GM21381 (cell line): ENCODE data around the gene DNAJC13.
"Not testable (repeated sequence)": the region's sequence is repeated elsewhere in the genome, so short reads cannot be mapped to it uniquely, and the experiment has no call there.

Experiments
- ATAC-seq: cut with Tn5 transposase; IDR thresholded peaks from one replicate; pipeline ENCODE4 v1.9.1; 2021; ENCODE audit warnings: mild to moderate bottlenecking, moderate library complexity; ENCODE audit not compliant: unreplicated experiment

The DNAJC13 gene

DNA sequence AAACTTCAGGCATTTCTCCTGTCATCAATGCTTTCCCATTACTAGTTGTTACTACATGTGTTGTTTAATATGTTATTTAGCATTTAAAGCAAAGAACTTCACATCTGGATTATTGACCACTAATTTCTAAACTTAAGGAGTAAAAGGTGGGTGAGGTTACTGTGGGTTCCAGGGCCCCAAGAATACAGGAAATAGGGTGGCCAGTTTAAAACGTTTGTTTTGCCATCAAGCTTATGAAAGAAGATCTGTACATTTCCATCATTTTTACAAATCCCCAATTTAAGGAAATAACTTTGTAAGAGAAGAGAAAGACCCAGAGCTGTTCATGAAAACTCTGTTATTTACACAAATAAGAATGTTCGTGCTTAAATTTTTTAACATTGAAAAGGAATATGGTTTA lies 125.3 kb downstream of the DNAJC13 start:
- ATAC-seq: no peak

DNA sequence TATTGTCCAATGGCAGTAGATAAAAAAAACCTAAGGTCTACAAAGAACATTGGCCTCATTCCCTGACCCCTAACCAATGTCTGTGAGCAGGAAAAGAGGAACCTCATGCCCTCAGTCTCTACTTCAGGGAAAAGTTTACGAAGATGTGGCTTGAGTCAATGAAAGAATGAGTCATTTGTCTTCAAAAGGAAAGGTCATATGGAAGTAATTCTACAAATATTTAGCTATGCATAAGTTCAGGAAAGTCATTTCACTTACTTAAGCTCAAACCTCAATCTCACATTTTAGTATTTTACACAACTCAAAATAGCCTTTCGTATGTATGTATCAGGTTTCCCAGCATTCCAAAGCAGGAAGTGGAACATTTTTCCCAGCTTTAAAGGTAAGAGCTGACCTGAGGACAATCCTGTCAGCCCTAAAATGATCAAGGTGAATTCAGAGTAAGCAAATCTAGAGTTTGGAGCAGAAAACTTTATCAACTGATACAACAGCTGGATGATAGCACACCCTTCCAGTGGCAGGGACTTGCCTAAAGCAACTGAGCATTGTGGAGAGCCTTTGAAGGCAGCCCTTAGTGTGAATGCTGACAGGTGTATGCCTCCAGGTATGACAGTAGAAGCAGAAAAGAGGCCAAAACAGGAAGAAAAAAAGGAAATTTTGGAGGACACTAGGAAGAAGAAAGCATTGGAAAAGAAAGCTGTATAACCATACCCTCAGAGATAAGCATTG lies 125.9 kb downstream of the DNAJC13 start:
- no peak for ATAC-seq

DNA sequence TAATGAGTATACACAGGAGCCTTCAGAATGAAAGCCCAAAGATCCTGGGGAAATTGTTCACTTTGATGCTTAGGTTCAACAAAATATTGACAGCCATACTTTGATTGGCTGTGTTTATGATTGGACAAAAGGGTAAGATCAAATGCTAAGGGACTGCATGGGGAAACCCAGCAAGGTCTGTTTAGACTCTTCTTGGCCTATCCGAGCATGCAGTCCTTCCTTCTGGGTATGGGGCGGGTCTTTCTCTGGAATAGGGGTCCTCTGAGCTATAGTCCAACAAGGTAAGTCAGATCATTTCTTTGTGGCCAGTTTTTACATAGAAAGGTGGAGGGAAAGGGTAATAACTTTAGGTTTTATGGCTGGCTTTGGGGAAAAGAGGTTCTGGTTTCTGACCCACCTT lies 126.8 kb downstream of the DNAJC13 start:
- no peak for ATAC-seq

DNA sequence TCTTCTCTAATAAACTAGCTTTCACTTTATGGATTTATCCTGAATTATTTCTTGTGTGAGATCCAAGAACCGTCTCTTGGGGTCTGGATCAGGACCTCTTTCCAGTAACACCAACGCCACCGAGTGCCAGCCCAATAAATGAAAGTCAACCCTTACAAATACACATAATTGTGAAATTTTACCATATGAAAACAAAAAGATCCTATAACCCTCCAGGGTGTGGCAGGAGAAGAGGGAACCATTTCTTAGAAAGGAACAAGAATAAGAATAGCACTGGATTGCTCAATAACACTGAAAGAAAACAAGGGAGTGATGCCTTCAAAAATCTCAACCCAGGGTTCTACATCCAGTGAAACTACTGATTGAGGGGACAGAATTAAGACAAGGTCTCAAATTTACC lies 128.2 kb downstream of the DNAJC13 start:
- no peak for ATAC-seq

GRCh38 chr3:132549169-132549568 lies 131.9 kb downstream of the DNAJC13 start:
- ATAC-seq: no peak

DNA sequence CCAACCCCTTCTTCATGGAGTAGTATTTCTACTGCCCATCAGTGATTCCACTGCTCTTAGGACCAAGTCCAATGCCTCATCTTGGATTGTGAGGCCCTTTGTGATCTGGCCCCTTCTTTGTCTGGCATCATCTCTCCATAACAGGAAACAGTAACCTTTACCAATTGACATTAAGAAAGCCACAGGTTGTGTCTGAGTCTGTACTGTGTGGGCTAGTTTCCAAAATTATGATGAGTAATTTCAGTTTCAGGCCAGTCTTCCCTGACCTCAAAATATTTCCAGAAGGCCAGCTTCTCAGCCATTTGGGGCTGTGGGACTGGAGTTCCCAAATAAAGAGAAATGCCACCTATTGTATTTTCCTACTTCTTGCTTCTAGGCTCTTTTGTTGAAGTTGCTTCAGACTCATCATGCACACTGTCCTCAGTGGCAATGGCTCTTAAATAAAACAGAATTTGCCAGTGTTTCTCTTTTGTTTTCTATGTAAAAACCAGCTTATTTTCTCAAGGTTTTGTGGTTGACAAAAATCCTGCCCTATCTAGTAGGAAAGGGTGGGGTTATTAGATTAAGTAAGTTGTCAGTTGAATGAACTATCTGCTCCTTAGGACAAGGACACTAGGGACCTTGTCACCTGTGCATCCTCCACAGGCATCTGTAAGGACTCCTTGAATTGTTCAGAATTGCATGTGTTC lies 132.7 kb downstream of the DNAJC13 start:
- peak; percentile 61 for ATAC-seq

DNA sequence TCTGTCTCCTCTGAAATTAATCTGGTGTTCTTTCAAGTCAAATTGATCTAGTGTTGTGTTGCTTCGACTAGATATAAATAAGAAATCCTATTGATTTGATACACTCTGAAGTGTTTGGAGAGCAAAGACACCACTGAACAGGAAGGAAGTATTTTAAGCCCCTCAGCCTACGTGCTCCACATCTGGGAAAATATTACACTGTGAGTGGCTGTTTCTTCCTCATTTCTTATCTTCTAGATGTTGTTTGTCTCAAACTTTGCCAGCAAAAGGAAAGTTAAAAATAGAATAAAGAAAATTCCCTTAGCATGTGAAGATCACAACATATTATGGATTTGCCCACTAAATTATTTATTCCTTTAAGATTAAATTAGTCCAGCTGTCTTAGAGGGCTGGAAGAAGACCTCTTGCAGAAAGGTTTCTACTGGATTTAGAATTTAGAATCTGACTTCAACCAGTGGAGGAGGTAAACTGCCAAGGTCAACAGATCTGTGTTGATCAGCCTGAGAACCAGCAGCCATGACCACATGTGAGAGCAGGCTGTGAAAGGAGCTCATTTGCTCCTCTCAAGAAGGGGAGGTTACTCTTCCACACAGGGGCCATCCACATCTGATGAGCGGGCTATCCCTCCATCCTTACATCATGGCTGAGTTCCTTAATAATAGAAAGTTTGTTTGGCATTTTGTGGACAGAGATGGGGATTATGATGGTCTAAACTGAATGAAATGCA lies 133.4 kb downstream of the DNAJC13 start:
- no peak for ATAC-seq

DNA sequence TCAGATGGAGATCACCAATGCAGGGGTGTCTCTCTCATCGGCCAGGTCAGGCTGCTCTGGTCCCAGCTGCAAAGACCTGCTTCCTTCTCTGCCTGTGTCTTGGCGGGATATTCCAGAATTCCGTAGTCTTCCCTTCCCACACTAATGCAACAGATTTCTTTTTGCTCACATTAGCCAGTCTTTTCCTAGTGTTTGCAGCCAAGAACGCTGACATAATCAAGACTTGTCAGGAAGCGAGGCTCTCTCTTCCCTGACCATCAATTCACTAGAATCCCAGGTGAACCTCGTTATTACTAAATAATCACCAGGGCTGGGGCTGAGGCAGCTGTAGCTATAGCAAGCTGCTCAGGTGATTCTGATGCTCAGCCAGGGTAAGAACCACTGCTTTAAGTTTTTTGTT lies 136.5 kb downstream of the DNAJC13 start:
- no peak for ATAC-seq

- ATAC-seq: no peak
Observed at GRCh38 chr3:132554437-132554836, 137.1 kb downstream of the DNAJC13 start.

DNA sequence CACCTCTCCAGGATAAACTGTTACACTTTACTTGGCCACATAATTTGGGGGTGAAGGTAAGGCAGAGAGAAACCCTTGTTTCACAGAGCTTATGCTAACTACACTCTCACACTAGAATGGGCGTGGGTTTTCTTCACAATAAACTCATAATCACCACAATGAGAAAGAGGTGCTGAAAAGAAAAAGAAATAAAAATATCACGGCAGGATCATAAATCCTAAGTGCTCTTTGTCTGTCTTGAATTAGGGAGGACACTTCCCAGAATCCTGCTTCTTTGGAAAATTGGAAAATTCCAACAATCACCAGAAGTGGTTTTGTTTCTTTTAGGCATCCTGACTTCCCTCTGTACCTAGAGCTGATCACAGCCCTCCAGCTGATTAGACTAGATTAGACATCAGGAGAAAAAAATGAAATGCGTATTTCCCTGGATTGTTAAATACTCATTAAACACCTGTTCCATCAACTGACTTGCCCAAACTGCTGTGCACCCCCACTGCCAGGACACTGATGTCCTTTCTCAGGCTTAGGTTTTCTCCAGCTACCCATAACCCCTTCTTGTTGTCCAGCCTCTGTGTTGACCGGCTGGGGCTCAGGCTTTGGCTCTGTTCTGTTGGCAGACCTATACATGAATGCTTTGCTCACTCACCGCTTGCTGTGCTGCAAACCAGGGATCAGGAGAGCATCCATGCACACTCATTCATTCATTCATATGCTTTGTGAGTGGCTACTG lies 138.2 kb downstream of the DNAJC13 start:
- ATAC-seq: no peak

- not testable (repeated sequence) for ATAC-seq
Observed at GRCh38 chr3:132556036-132556386, 138.7 kb downstream of the DNAJC13 start.

- no peak for ATAC-seq
Observed at GRCh38 chr3:132556508-132557159, 139.3 kb downstream of the DNAJC13 start.

- no peak for ATAC-seq
Observed at GRCh38 chr3:132561003-132561402, 143.7 kb downstream of the DNAJC13 start.

GRCh38 chr3:132563420-132564069 lies 146.2 kb downstream of the DNAJC13 start:
- ATAC-seq: no peak

DNA sequence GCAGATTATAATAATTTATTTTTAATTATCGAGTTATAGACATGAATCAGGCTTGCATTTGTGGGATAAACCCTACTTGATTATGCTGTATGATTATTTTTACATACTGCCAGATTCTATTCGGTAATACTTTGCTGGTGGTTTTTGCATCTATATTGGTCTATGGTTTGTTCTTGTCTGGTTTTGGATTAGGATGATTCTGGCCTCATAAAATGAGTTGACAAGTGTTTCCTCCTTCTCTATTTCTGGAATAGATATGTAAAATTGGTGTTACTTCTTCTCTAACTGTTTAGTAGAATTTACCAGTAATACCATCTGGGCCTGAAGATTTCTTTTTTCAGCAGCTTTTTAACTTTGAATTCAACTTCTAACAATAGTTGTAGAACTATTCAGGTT lies 146.8 kb downstream of the DNAJC13 start:
- no peak for ATAC-seq

- ATAC-seq: no peak
Observed at GRCh38 chr3:132568422-132568821, 151.1 kb downstream of the DNAJC13 start.

DNA sequence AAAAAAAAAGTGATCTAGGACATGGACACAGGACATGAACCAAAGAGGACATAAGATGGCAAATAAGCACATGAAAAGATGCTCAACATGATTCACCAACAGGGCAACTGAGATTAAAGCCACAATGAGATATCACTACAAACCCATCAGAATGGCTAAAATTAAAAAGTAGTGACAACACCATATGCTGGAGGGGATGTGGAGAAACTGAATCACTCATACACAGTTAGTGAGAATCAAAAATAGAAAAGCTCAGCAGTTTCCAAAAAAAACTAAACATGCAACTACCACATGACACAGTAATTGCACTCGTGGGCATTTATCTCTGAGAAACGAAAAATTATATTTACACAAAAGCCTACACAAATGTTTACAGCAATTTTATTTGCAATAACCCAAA lies 151.9 kb downstream of the DNAJC13 start:
- ATAC-seq: no peak

DNA sequence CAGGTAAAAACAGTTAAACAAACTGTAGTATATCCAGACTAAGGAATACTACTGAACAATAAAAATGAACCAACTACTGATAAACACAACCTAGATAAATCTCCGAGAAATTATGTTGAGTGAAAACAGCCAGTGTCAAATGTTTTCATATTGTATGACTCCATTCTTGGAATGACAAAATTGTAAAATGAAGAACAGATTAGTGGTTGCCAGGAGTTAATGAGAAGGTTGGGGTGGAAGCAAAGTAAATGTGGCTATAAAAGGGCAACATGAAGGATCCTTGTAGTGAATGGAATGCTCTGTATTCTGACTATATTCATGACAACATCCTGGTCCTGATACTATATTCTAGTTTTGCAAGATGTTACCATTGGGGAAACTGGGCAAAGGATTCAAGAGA lies 152.3 kb downstream of the DNAJC13 start:
- no peak for ATAC-seq

DNA sequence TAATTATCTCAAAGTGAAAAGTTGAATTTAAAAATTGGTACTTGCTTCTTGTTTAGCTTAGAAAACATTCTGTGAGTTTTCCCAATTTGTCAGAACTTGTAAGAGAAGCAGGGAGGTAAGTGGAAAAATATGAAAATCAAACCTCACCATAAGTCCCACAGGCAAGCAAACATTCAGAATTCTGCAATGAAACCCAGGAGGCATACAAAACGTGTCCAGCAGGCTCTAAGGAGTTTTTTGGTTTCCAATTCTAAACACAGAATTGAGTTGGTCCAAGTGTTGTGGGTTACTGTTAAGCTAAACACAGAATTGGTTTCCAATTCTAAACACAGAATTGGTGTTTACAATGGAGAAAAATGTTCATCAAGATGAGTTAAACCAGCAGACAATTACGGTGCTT lies 152.7 kb downstream of the DNAJC13 start:
- ATAC-seq: no peak

GRCh38 chr3:132573797-132574211 lies 156.5 kb downstream of the DNAJC13 start:
- no peak for ATAC-seq
